GM04504 (cell line): ENCODE results near the gene SLC25A17.
"Not testable (repeated sequence)": the region's sequence is repeated elsewhere in the genome, so short reads cannot be mapped to it uniquely, and the experiment has no call there.

Source experiments
- DNase-seq: peaks from one replicate; pipeline ENCODE4 v3.0.0-alpha.2; 2012; ENCODE audit warnings: low read depth

SLC25A17 gene

DNA sequence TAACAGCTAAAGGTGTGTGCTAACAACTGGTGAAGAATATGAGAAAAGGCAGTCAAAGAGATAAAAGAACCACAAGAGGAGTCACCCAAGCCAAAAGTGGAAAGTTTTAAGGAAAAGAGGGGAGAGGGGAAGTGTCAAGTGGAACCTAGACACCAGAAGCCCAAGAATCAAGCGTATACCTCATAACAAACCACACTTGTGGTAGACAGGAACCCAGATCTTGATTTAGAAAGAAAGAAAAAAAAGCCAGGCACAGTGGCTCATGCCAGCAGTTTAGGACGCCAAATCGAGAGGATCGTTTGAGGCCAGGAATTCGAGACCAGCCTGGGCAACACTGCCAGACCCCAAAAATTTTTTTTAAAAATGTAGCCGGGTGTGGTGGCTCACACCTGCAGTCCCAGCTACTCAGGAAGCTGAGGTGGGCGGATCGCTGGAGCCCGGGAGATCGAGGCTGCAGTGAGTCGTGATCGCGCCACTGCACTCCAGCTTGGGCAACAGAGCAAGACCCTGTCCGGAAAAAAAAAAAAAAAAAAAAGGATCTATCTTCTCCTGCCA is 877 bp downstream of the SLC25A17 start:
- no peak for DNase-seq

GRCh38 chr22:40817737-40818136 is 1.4 kb downstream of the SLC25A17 start:
- no peak for DNase-seq

DNA sequence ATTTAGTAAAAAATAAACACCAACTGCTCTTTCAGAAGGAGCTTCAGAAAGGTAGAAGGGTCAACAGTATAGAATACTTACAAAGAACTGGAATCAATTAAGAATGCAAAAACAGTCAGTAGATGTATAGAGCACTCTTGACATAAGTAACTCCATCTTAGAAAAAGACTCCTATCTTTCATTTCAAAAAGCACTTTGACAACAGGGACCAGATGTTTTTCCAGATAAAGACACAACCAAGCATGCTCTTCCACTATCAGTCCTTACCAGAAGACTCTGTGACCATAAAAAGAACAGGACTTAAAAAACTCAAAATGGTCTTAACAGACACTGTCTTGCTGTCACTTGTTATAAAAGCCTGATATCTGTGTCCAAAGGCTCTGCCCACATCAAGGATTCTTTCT is 5.2 kb downstream of the SLC25A17 start:
- DNase-seq, result no peak

GRCh38 chr22:40808018-40808841 is 10.9 kb downstream of the SLC25A17 start:
- DNase-seq, result no peak

GRCh38 chr22:40806711-40807110 is 12.4 kb downstream of the SLC25A17 start:
- no peak for DNase-seq

DNA sequence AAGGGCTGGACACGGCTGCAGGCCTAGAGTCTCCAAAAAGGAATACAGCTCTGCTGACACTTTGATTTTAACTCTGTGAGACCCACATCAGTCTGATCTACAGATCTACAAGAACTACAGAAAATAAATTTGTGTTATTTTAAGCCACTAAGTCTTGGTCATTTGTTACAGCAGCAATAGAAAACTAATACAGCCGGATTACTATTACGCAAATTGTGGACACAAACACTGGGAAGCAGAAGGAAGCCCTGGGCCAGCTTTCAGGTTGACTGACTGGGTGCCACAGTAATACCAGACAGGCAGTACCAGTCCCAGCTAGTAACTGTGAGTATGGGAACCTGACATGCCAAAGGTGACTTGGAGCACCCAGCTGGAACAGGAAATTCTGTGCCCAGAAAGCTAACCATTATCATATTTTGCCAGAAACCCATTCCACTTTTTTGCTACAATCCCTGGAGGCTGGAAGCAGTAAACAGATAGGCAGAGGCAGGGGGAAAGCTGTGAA is 13.4 kb downstream of the SLC25A17 start:
- DNase-seq, result no peak

DNA sequence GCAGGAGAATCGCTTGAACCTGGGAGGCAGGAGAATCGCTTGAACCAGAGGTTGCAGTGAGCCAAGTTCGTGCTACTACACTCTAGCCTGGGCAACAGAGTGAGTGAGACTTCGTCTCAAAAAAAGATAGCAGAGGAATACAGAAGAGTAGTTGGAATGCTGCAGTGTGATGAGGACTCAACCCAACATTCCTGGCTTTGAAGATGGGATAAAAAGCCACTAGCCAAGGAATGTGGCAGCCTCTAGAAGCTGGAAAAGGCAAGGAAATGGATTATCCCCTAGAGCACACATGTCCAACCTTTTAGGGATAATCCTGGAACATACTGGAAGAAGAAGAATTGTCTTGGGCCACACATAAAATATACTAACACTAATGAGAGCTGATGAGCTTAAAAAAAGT is 13.9 kb downstream of the SLC25A17 start:
- DNase-seq, result no peak

DNA sequence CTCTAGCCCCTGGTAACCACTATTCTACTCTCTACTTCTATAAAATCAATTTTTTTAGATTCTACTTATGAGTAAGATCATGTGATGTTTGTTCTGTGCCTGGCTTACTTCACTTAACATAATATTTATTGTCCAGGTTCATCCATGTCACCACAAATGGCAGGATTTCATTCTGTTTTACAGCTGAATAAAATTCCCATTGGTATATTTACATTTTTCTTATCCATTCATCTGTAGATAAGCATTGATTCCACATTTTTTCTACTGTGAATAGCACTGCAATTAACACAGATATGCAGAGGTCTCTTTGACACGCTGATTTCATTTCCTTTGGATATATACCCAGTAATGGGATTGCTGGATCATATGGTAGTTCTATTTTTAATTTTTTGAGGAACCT is 15.8 kb downstream of the SLC25A17 start:
- DNase-seq, result no peak

- DNase-seq, result no peak
Measured at GRCh38 chr22:40799008-40799407, 20.1 kb downstream of the SLC25A17 start.

DNA sequence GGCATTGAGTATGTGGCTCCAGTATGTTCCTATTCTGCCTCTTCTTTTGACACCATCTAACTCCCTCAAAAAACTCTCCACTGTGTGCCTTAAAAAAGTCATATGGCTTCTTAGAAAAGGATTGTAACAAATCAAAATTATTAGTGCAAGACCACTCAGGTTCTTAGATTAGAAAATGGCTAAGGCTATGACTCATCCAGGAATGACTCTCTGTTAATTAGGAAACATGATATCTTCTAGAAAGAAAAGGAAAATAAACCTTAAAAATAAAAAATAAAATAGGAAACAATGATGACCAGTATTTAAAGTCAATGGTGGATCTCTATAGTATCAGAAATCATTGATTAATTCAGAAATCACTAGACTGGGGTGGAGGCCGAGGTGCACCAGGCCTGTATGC is 21.7 kb downstream of the SLC25A17 start:
- DNase-seq, result no peak

- DNase-seq, result no peak
Measured at GRCh38 chr22:40792451-40792850, 26.7 kb downstream of the SLC25A17 start.

DNA sequence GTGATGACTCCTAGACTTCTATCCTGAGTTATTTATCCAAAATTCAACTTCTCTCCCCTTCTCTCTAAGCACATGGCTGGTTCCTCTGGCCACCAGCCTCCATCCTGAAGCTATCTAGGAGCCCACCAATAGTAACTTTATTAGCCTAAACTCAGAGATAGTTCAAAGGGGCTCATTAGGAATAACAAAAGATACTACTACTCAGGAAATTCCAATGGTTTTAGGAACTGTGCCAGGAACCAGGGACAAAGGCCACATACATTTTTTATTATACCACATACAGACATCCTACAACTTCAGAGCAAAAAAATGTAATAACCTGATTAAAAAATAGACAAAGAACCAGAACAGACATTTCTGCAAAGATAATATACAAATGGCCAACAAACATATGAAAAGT is 27.9 kb downstream of the SLC25A17 start:
- DNase-seq, result no peak

DNA sequence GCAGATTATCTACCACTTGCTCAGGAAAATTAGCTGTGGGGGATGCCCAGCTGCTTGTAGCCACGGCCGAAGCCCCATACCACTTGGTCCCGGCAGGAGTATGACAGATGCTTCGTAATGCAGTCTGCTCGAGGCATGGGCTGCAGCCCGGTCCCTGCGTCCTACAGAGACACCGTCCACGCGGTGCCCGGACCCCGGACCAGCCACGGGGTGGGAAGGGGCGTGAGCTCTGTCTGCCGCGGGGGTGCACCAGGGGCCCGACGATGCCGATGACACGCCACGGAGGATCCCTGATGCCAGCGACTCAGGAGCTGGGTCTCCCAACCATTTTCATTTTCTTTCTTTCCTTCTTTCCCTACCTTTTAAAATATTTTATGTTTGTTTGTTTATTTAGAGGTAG is 30.0 kb downstream of the SLC25A17 start:
- DNase-seq, result no peak

- no peak for DNase-seq
Measured at GRCh38 chr22:40782521-40782920, 36.6 kb downstream of the SLC25A17 start.

DNA sequence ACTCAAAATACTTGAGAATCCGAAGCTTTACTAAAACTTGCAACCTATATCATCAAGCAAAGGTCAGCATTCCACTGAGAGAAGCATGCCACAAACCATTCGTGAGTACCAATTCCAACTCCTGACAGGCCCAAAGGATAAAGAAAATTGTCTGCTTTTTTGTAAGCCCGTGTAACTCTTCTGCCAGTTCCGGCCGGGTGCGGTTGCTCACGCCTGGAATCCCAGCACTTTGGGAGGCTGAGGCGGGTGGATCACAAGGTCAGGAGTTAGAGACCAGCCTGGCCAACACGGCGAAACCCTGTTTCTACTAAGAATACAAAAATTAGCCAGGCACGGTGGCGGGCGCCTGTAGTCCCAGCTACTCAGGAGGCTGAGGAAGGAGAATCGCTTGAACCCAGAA is 37.4 kb downstream of the SLC25A17 start:
- not testable (repeated sequence) for DNase-seq

DNA sequence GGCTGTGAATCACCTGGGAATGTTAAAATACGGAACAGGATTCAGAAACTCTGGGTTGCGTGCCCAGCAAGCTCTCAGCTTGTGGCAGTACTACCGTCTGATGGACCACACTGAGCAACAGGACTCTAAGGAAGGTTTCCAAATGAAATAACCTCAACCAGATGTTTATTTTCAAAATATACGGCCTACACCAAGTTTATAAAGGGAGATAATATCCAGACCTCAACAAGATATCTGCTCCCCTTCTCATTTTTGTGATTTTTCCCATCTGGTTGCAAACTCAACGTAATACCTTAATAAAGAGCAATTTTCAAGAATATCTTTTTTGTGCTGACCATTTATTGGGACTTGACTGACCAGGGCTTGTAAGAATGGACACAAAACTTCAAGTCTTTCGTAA is 49.4 kb downstream of the SLC25A17 start:
- DNase-seq, result no peak

DNA sequence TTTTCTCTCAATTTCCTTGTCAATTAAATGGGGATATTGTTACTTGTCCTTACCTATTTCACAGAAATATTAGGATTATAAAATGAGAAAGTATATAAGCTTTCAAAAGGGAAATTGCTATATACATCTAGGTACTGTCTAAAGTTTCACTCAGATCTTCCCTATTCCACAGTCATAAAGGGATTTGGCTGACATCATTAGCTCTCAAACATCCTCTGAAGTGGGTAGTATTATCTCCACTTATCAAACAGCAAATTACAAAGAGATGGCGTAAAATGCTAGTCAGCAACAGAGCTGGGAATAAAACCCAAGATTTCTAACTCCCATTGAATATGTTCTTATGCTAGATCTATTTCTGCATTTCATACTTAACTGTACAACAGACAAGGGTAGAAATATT is 50.9 kb downstream of the SLC25A17 start:
- DNase-seq, result no peak

DNA sequence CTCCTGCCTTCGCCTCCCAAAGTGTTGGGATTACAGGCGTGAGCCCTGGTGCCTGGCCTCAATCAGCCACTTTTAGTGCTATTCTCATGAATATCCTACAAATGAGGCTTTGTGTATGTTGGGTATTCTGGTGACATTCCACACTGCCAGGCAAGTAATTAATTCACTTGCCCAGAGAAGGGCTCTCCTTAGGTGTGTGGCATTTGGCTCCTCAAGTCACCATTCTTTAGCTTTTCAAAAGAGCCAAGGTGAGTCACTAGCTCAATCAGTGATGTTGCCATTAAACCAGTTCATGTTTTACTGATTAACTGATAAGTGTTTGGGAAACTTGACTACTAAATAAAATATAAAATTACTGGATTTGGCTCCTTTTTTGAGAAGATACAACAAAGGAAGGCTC is 52.2 kb downstream of the SLC25A17 start:
- no peak for DNase-seq

GRCh38 chr22:40764763-40765441 is 54.2 kb downstream of the SLC25A17 start:
- DNase-seq, result no peak

- DNase-seq, result no peak
Measured at GRCh38 chr22:40759294-40759840, 59.8 kb downstream of the SLC25A17 start.

DNA sequence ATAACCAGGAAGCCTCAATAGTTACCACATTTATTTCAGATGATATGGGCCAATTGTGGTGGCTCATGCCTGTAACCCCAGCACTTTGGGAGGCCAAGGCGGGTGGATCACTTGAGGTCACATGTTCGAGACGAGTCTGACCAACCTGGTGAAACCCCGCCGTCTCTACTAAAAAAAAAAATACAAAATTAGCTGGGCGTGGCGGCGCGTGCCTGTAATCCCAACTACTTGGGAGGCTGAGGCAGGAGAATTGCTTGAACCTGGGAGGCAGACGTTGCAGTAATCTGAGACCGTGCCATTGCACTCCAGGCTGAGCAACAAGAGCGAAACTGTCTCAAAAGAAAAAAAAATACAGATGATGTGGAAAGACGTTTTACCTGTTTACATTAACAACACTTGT is 60.3 kb downstream of the SLC25A17 start:
- not testable (repeated sequence) for DNase-seq

DNA sequence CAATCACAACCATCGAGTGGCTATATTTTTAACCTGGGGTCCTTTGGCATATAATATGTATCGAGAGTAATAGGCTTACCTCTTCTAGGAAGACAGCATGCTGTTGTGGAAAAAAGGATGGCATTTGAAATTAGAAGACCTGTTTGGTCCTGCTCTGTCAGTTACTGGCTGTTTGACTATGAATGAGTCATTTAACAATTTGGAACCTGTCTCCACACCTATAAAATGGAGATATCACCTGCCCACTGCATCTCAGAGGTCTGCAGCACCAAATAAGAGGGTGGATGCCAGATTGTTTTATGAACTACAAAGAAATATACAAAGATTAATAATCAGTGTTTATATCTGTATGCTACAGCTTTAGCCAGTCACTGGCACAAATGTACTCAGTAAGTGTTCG is 60.8 kb downstream of the SLC25A17 start:
- no peak for DNase-seq

GRCh38 chr22:40757071-40757470 is 62.1 kb downstream of the SLC25A17 start:
- DNase-seq, result no peak
